ENCODE results near the gene CAPN5.

CAPN5 gene

GRCh38 chr11:77118971-77119370, 52.2 kb downstream of the CAPN5 start:
- Histone ChIP-seq H3K36me3 (ENCODE audit: low read depth) (no peaks in the 10 kb centered on the region), H3K27ac (ENCODE audit: poor library complexity, severe bottlenecking) (no peak overlapping the region), H3K4me1 (ENCODE audit: insufficient read depth, poor library complexity, severe bottlenecking) (no peaks in the 10 kb centered on the region), H3K9me3 (ENCODE audit: severe bottlenecking) (no peaks in the 10 kb centered on the region), H3K27me3 (ENCODE audit: insufficient read depth, poor library complexity, severe bottlenecking) (no peaks in the 10 kb centered on the region), H3K4me3 (ENCODE audit: severe bottlenecking) (no peak overlapping the region)
- TF ChIP-seq, protein P1, sequence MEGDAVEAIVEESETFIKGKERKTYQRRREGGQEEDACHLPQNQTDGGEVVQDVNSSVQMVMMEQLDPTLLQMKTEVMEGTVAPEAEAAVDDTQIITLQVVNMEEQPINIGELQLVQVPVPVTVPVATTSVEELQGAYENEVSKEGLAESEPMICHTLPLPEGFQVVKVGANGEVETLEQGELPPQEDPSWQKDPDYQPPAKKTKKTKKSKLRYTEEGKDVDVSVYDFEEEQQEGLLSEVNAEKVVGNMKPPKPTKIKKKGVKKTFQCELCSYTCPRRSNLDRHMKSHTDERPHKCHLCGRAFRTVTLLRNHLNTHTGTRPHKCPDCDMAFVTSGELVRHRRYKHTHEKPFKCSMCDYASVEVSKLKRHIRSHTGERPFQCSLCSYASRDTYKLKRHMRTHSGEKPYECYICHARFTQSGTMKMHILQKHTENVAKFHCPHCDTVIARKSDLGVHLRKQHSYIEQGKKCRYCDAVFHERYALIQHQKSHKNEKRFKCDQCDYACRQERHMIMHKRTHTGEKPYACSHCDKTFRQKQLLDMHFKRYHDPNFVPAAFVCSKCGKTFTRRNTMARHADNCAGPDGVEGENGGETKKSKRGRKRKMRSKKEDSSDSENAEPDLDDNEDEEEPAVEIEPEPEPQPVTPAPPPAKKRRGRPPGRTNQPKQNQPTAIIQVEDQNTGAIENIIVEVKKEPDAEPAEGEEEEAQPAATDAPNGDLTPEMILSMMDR (IDR thresholded peaks at IDR 0.05; ENCODE audit: poor library complexity, severe bottlenecking) = no peak
- DNase-seq (ENCODE audit: low spot score) (no peak), ATAC-seq (ENCODE audit: low read depth) (no peak)

DNA sequence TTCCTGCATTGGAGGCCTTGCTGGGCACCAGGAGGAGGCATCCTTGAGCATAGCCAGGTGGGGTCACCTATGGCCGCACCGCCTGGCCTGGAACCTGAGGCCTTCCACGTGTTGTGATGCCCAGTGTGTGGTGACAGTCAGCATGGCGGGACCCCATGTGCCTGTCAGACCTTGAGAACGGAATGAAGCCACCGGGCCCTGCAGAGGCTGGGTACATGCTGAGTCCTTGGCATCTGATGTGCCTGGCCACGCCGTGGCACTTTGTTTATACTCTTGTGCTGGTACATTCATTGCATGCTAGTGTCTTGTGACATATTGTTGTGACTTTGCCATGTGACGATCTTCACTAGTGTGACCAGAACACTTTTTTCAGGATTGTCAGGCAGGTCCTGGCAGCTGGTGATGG, 52.8 kb downstream of the CAPN5 start:
- no peak overlapping the region for H3K27ac ChIP-seq (ENCODE audit: poor library complexity, severe bottlenecking)
- ATAC-seq (ENCODE audit: low read depth) (no peak), DNase-seq (ENCODE audit: low spot score) (no peak)
- H3K9me3 ChIP-seq (ENCODE audit: severe bottlenecking) = no peaks in the 10 kb centered on the region
- H3K4me1 ChIP-seq (ENCODE audit: insufficient read depth, poor library complexity, severe bottlenecking) = no peaks in the 10 kb centered on the region
- H3K4me3 ChIP-seq (ENCODE audit: severe bottlenecking) = no peak overlapping the region
- no peaks in the 10 kb centered on the region for H3K36me3 ChIP-seq (ENCODE audit: low read depth)
- H3K27me3 ChIP-seq (ENCODE audit: insufficient read depth, poor library complexity, severe bottlenecking) = no peaks in the 10 kb centered on the region
- TF ChIP-seq, protein P1 (IDR thresholded peaks at IDR 0.05; ENCODE audit: poor library complexity, severe bottlenecking) = no peak

DNA sequence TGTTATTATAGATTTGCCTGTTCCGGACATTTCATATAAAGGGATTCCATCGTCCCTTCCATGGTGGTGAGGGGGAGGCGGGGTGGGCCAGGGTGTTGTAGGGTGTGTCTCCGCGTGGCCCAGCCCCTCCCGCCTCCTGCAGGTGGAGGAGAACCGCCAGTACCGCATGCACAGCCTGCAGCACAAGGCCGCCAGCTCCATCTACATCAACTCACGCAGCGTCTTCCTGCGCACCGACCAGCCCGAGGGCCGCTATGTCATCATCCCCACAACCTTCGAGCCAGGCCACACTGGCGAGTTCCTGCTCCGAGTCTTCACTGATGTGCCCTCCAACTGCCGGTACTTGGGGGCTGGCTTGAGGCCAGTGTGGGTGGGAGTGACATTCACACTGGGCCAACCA, 53.8 kb downstream of the CAPN5 start:
- Histone ChIP-seq H3K27ac (ENCODE audit: poor library complexity, severe bottlenecking) (no peak overlapping the region), H3K27me3 (ENCODE audit: insufficient read depth, poor library complexity, severe bottlenecking) (no peaks in the 10 kb centered on the region), H3K9me3 (ENCODE audit: severe bottlenecking) (no peaks in the 10 kb centered on the region), H3K4me1 (ENCODE audit: insufficient read depth, poor library complexity, severe bottlenecking) (no peaks in the 10 kb centered on the region), H3K36me3 (ENCODE audit: low read depth) (no peaks in the 10 kb centered on the region), H3K4me3 (ENCODE audit: severe bottlenecking) (no peak overlapping the region)
- TF ChIP-seq, protein P1 (IDR thresholded peaks at IDR 0.05; ENCODE audit: poor library complexity, severe bottlenecking) = no peak
- ATAC-seq (ENCODE audit: low read depth) (no peak), DNase-seq (ENCODE audit: low spot score) (no peak)

DNA sequence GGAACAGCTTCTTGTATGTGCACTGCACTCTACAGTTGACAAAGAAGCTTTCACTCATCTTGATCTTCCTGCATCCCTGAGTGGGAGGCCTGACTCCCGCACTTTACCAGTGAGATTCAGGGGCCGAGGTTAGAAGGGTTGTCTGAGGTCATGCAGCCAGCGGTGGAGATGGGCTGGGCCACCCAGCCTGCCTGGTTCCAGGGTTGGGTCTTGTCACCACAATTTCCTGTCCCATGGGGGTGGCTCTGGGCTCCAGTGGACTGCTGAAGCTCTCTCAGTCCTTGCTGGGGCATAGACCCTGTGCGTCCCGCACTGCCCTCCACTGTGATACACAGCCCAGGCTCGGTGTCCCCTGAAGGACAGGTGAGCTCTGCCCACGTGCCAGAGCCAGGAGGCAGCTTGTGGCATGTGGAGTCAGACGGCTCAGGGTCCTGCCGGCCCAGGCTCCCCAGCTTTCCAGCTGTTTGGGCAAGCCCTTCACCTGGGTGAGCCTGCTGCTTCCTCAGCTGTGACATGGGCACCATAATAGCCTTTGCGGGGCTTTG, 54.4 kb downstream of the CAPN5 start:
- Histone ChIP-seq H3K4me1 (ENCODE audit: insufficient read depth, poor library complexity, severe bottlenecking) (no peaks in the 10 kb centered on the region), H3K36me3 (ENCODE audit: low read depth) (no peaks in the 10 kb centered on the region), H3K27ac (ENCODE audit: poor library complexity, severe bottlenecking) (no peak overlapping the region), H3K9me3 (ENCODE audit: severe bottlenecking) (no peaks in the 10 kb centered on the region), H3K27me3 (ENCODE audit: insufficient read depth, poor library complexity, severe bottlenecking) (no peaks in the 10 kb centered on the region), H3K4me3 (ENCODE audit: severe bottlenecking) (no peak overlapping the region)
- DNase-seq (ENCODE audit: low spot score) (no peak), ATAC-seq (ENCODE audit: low read depth) (no peak)
- TF ChIP-seq, protein P1 (IDR thresholded peaks at IDR 0.05; ENCODE audit: poor library complexity, severe bottlenecking) = no peak

DNA sequence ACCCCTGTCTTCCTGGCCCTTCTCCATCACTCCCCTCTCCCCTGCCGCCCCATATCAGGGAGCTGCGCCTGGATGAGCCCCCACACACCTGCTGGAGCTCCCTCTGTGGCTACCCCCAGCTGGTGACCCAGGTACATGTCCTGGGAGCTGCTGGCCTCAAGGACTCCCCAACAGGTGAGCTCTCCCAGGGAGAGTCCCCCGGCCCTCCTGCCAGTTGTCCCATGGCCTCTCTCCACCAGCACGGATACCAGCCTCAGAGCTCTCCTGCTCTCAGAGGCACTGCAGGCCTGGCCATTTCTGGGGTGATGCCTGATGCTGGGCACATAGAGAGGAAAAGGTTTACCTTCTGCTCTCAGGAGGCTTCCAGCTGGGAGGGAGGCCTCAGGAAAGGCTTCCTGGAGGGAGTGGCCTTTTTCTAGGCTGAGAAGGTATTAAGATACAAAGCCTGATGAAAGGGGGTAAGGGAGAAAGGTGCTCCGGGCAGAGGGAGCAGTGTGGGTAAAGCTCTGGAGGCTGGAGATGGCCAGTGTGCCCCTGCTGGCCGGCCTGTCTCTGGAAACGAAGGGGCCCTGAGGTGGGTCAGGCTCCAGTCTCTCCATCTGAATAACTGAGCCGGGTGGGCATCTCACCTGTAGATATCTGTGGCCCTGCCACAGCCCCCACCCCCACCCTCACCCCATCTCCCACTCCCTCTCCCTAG, 55.3 kb downstream of the CAPN5 start:
- Histone ChIP-seq H3K9me3 (ENCODE audit: severe bottlenecking) (no peaks in the 10 kb centered on the region), H3K4me1 (ENCODE audit: insufficient read depth, poor library complexity, severe bottlenecking) (no peaks in the 10 kb centered on the region), H3K27me3 (ENCODE audit: insufficient read depth, poor library complexity, severe bottlenecking) (no peaks in the 10 kb centered on the region), H3K4me3 (ENCODE audit: severe bottlenecking) (no peak overlapping the region), H3K27ac (ENCODE audit: poor library complexity, severe bottlenecking) (no peak overlapping the region), H3K36me3 (ENCODE audit: low read depth) (no peaks in the 10 kb centered on the region)
- TF ChIP-seq, protein P1 (IDR thresholded peaks at IDR 0.05; ENCODE audit: poor library complexity, severe bottlenecking) = no peak
- DNase-seq (ENCODE audit: low spot score) (no peak), ATAC-seq (ENCODE audit: low read depth) (no peak)
